ENCODE results near the gene EMP1.

The EMP1 gene

GRCh38 chr12:13196130-13196921, at the start of gene EMP1:
TSS of gene EMP1 (plus strand) at chr12:13196726. CDS start at chr12:13211511, 14,785 bp downstream.
- DNase-seq = peak; percentile 65

GRCh38 chr12:13147688-13148484, 48.6 kb upstream of the EMP1 start:
- no peak for DNase-seq

GRCh38 chr12:13148485-13148847, 48.1 kb upstream of the EMP1 start:
- DNase-seq = no peak

- no peak for DNase-seq
Measured at GRCh38 chr12:13149411-13149810, 47.1 kb upstream of the EMP1 start.

GRCh38 chr12:13152281-13152680, 44.2 kb upstream of the EMP1 start:
- no peak for DNase-seq

- no peak for DNase-seq
Measured at GRCh38 chr12:13152756-13153155, 43.8 kb upstream of the EMP1 start.

GRCh38 chr12:13153180-13153579, 43.3 kb upstream of the EMP1 start:
- no peak for DNase-seq

- no peak for DNase-seq
Measured at GRCh38 chr12:13154027-13154538, 42.4 kb upstream of the EMP1 start.

- no peak for DNase-seq
Measured at GRCh38 chr12:13154831-13155230, 41.7 kb upstream of the EMP1 start.

GRCh38 chr12:13156277-13156676, 40.2 kb upstream of the EMP1 start:
- no peak for DNase-seq

GRCh38 chr12:13161172-13161571, 35.4 kb upstream of the EMP1 start:
- DNase-seq = no peak

- no peak for DNase-seq
Measured at GRCh38 chr12:13162904-13163303, 33.6 kb upstream of the EMP1 start.

GRCh38 chr12:13163868-13164635, 32.5 kb upstream of the EMP1 start:
- no peak for DNase-seq

- no peak for DNase-seq
Measured at GRCh38 chr12:13164921-13165616, 31.5 kb upstream of the EMP1 start.

GRCh38 chr12:13165617-13166041, 30.9 kb upstream of the EMP1 start:
- DNase-seq = peak; percentile 61

- no peak for DNase-seq
Measured at GRCh38 chr12:13167226-13167625, 29.3 kb upstream of the EMP1 start.

GRCh38 chr12:13167906-13168305, 28.6 kb upstream of the EMP1 start:
- no peak for DNase-seq

GRCh38 chr12:13169272-13169671, 27.3 kb upstream of the EMP1 start:
- DNase-seq = no peak

GRCh38 chr12:13170892-13171490, 25.5 kb upstream of the EMP1 start:
- no peak for DNase-seq

GRCh38 chr12:13171921-13172859, 24.3 kb upstream of the EMP1 start:
- no peak for DNase-seq
